Measurements from ENCODE around the gene CNTNAP2. TPM values are rescaled to one million over a fixed set of nuclear protein-coding genes. Genes with fewer than 3 reads are reported as not detected.

The CNTNAP2 gene
- total and polyA plus RNA-seq, 2 of the 8 experiments (the other 6 are each of a cell fraction or from before 2014, with no cell fraction given): 27.9 to 71.0 TPM

GRCh38 chr7:148348466-148348865, 2231.9 kb downstream of the CNTNAP2 start:
- Histone ChIP-seq H2BK15ac (ENCODE audit: low read length) (no peak overlapping the region), H3K36me3 (ENCODE audit: control insufficient read depth in 2 of 4, insufficient read depth in 4 of 4, low read length in 3 of 4) (peaks cover 0 to 3% (median 0%) of the 10 kb centered on the region in 4 experiments; a peak in 2 of 8 replicates), H3K4me1 (replicated peaks in 1 of 4; ENCODE audit: control insufficient read depth in 3 of 4, insufficient read depth in 4 of 4, low read length in 3 of 4) (peaks cover 0 to 11% (median 4%) of the 10 kb centered on the region in 4 experiments; a peak in 4 of 7 replicates), H4K8ac (ENCODE audit: extremely low read depth, insufficient read depth, low read length) (no peak overlapping the region), H3K23me2 (ENCODE audit: low read depth, low read length) (no peaks in the 10 kb centered on the region), H3K14ac (ENCODE audit: insufficient read length) (no peak overlapping the region), H3K27ac (ENCODE audit: low read depth, low read length) (no peak overlapping the region), H4K91ac (replicated peaks; ENCODE audit: insufficient read length, low read length) (no peak overlapping the region), H4K5ac (ENCODE audit: insufficient read length, low read depth, low read length) (no peak overlapping the region), H3K56ac (replicated peaks; ENCODE audit: insufficient read length, low read depth, low read length) (no peak overlapping the region), H4K20me1 (replicated peaks in 1 of 2; ENCODE audit: control insufficient read depth in 1 of 2, insufficient read depth in 2 of 2, low read length in 2 of 2) (peaks cover 0 to 6% of the 10 kb centered on the region in 2 experiments), H3K18ac (ENCODE audit: extremely low read depth, low read length) (no peak overlapping the region), H3K27me3 (replicated peaks in 1 of 4; ENCODE audit: control insufficient read depth in 3 of 4, extremely low read depth in 1 of 4, insufficient read depth in 3 of 4, low read length in 3 of 4) (no peaks in the 10 kb centered on the region), H2BK5ac (ENCODE audit: low read depth, low read length) (no peak overlapping the region), H3K4me3 (ENCODE audit: extremely low read depth in 1 of 4, insufficient read depth in 2 of 4, low read depth in 3 of 4, low read length in 4 of 4) (no peak overlapping the region), H3K9me3 (ENCODE audit: insufficient read depth in 2 of 2, low read depth in 1 of 2, low read length in 1 of 2) (no peaks in the 10 kb centered on the region), H2BK120ac (replicated peaks; ENCODE audit: low read depth, low read length) (no peak overlapping the region), H3K79me2 (ENCODE audit: control insufficient read depth in 1 of 2, insufficient read depth in 2 of 2, low read length in 2 of 2) (peaks cover 0 to 60% of the 10 kb centered on the region in 2 experiments; a peak in 2 of 4 replicates), H2BK20ac (ENCODE audit: low read length) (no peak overlapping the region), H3K23ac (ENCODE audit: insufficient read length) (no peak overlapping the region), H3K9ac (replicated peaks in 1 of 4; ENCODE audit: extremely low read depth in 1 of 4, low read depth in 3 of 4, low read length in 3 of 4) (no peak overlapping the region), H3K4me2 (ENCODE audit: insufficient read depth in 1 of 2, low read depth in 2 of 2, low read length in 2 of 2) (no peak overlapping the region), H2AFZ (ENCODE audit: low read length) (no peak overlapping the region), H3K4ac (replicated peaks; ENCODE audit: insufficient read length, low read depth, low read length) (no peak overlapping the region), H3K79me1 (ENCODE audit: low read depth, low read length) (peaks cover 6% of the 10 kb centered on the region), H2AK5ac (ENCODE audit: low read depth, low read length) (no peak overlapping the region), H2BK12ac (ENCODE audit: low read depth, low read length) (no peak overlapping the region)
- WGBS, 2 experiments (ENCODE audit: extremely low coverage in 1 of 2, insufficient coverage in 1 of 2, insufficient read length in 1 of 2, insufficient replicate concordance in 2 of 2, low coverage in 1 of 2, low lambda C conversion rate in 2 of 2, missing lambda C conversion rate in 1 of 2): 85% methylated on average over 10 of the region's 10 CpGs; no CpG with 5 or more reads in 1 of the 2 experiments
- FAIRE-seq (no peak), DNase-seq (ENCODE audit: low read depth in 1 of 2, low spot score in 2 of 2) (no peak)
- POLR2A ChIA-PET (ENCODE audit: partially characterized antibody): interaction anchor here (0.9 kb wide), 1 partner anchor 9 kb away, joined by 3 read pairs; no protein-coding TSS in a partner anchor
- CTCF ChIA-PET (ENCODE audit: partially characterized antibody): interaction anchor here (0.7 to 1.5 kb wide), 5 partner anchors 8 to 263 kb away, joined by 3 to 9 read pairs (median 4); no protein-coding TSS in a partner anchor
- no peak for TF ChIP-seq BRCA1 (IDR thresholded peaks at IDR 0.05; ENCODE audit: low read depth, low read length)
- TF ChIP-seq SAP30 (IDR thresholded peaks at IDR 0.05; ENCODE audit: insufficient read depth, insufficient replicate concordance, low read length): no peak
- no peak for TF ChIP-seq SIRT6 (IDR thresholded peaks at IDR 0.05; ENCODE audit: low read length)
- TF ChIP-seq POLR2AphosphoS5 (IDR thresholded peaks at IDR 0.05; ENCODE audit: low read depth, low read length): no peak
- TF ChIP-seq BACH1 (IDR thresholded peaks at IDR 0.05; ENCODE audit: low read length): no peak
- no peak for TF ChIP-seq USF2 (IDR thresholded peaks at IDR 0.05; ENCODE audit: low read length)
- no peak for TF ChIP-seq FOSL1 (IDR thresholded peaks at IDR 0.05; ENCODE audit: insufficient read depth, low read depth, low read length)
- no peak for TF ChIP-seq RFX5 (IDR thresholded peaks at IDR 0.05; ENCODE audit: borderline replicate concordance, low read depth, low read length)
- no peak for TF ChIP-seq KDM4A (IDR thresholded peaks at IDR 0.05; ENCODE audit: low read depth, low read length, severe bottlenecking)
- no peak for TF ChIP-seq CHD2 (IDR thresholded peaks at IDR 0.05; ENCODE audit: low read length)
- no peak for TF ChIP-seq SIX5 (IDR thresholded peaks at IDR 0.05; ENCODE audit: low read depth, low read length)
- no peak for TF ChIP-seq CEBPB (IDR thresholded peaks at IDR 0.05; ENCODE audit: low read depth, low read length)
- TF ChIP-seq POLR2A (IDR thresholded peaks at IDR 0.05; ENCODE audit: control extremely low read depth in 1 of 2, low read depth in 2 of 2, low read length in 2 of 2): no peak
- TF ChIP-seq EP300 (IDR thresholded peaks at IDR 0.05; ENCODE audit: borderline replicate concordance in 1 of 2, low read depth in 2 of 2, low read length in 2 of 2): no peak
